RKO (cell line): ENCODE measurements around the gene KCNJ5.

Experiments used
- DNase-seq: peaks from one replicate; pipeline ENCODE4 v3.0.0-alpha.2; 2016; ENCODE audit warnings: low spot score

Gene KCNJ5

DNA sequence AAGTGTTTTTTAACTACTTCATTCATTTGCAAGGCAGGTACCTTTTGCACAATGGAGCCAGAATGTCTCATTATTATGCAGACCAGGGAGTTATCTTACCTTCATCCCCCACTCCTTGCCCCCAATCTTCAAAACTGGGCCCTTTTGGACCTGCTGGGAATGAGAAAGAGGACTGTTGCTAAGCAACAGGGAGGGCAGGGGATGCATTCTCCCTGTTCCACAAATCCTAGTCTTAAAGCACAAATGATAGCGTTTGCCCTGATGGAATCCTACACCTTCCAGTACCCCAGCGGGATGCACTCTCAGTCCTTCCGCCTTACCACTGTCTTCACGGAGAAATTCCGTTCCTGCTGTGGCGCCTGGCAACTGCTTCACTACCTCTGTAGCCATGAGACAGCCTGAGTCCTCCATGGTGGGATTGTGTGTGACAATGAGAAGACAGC lies 20.0 kb upstream of the KCNJ5 start:
- no peak for DNase-seq

DNA sequence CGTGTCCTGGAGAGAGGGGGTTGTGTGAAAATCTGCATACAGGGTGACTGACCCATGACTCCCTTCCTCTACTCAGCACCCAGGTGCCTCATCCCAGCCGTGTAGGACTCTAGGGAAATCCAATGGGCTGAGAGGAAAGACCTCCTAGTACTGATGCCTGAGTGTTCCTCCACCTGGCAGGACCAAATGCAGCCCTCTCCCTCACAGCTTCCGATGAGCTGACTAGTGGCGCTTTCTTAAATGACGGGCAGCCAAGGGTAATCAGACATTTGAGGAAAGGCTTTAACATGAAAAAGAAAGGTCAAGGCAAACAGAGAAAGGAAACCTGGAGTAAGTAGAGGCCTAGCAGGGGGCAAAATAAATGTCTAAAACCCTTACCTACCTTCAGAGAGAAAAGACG lies 19.1 kb upstream of the KCNJ5 start:
- DNase-seq = no peak

DNA sequence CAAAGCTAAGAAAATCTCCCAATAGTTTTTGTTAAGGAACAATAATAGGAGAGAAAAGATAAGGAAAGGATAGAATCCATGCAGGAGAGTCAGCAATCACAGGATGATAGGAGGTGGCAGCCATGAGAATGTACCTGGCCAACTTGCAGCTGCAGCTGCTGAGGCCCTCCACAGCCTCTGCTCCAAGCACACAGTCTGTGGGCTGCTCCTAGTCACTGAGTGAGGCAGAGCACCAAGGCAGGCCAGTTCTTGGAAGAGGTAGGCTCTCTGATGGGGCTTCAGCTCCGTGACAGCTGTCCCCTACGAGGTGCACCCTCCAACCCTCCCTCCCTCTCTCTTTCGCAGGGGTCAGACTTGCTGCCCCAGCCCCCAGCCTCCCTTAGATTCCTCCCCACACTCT lies 18.6 kb upstream of the KCNJ5 start:
- DNase-seq = no peak

DNA sequence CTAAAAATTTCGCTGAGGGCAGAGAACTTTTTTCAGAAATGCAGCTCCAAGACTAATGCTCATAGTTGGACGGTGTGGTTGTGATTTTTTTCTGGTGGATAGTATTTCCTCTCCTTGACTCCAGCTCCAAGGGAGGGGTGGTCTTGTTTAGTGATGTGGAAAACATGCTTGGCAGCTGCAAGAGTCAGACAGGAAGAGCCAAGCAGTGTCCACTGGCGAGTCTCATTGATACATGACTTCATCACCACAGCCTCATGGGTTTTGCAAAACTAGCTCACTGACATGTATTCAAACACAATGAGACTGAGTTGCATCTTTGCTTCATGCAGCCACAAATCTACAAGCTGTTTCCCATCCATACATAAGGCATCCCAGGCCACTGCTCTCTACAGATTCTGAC lies 16.7 kb upstream of the KCNJ5 start:
- DNase-seq = no peak

DNA sequence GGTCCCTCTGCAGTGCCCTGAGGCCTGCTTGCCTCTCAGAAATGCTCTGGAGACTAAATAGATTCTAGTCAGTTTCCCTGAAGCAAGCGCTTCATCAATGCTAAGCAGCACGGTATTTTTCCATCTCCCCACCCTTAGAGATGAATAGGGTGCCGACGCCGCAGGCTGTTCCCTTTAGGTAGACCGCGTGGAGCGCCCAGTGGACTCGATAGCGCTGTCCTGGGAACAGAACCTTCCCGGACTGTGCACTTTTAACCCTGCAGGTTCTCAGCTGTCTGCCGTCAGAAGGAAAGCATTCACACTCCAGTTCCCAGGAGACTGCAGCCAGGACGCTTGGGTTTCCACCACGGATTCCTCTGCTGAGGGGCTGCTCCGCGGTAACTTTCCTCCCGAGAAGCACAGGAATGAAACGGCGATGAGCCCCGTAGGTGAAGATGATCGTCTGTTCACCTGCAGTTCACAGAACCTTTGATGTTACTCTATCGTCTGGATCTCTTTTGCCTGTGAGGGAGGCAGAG lies 15.0 kb upstream of the KCNJ5 start:
- DNase-seq = no peak

DNA sequence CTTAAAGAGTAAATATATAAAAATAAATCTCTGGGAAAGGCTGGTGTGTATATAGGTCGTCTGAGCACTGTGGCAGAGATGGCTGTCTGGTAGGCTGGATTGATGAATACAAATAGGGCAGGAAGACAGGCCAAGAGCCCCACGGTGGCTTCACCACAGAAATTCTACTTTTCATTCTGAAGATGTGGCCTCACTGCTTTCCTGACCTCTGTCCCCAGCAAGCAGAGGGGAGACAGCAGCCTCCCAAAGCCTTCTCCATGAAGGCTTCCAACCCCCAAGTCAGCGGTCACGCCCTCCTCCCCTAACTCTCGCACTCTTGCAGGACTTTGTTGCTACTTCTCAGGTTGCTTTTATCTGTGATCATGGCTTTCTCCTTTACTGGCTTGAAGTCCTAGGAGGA lies 13.4 kb upstream of the KCNJ5 start:
- no peak for DNase-seq

DNA sequence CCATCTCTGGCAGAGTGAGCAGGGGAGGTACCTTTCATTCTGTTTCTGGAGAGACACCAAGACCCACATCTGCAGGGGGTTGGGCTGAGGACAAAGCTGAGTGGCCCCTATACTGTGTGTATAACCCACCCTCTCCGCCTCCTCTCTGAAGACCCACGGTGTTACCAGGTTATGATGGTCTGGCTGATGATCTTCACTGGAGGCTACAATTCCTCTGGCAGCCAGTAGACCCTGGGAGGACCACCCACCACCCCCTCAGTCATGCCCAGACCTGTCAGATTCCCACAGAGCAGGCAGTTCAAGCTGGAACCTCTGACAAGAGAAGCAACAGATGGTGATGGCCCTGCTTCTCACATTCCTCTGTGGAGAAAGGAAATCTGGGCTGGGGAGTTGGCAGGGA lies 12.7 kb upstream of the KCNJ5 start:
- no peak for DNase-seq

DNA sequence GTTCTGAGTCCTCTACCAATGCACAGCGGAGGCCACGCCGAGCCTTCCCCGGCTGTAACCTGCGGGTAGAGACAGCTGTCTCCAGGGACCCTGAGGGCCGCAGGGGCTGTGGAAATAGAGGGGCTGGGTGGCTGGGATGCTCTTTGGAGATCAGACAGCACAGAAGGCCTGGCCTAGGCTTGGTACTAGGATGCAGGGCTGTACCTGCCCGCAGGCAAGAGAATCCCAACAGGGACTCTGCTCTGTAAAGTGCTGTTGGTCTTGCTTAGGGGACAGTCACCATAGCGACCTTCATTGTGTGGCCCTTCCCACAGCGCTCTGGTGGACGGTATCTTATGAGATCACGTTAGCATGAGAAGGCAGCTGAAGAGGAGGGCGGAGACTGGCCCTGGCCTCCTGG lies 11.3 kb upstream of the KCNJ5 start:
- DNase-seq = no peak

DNA sequence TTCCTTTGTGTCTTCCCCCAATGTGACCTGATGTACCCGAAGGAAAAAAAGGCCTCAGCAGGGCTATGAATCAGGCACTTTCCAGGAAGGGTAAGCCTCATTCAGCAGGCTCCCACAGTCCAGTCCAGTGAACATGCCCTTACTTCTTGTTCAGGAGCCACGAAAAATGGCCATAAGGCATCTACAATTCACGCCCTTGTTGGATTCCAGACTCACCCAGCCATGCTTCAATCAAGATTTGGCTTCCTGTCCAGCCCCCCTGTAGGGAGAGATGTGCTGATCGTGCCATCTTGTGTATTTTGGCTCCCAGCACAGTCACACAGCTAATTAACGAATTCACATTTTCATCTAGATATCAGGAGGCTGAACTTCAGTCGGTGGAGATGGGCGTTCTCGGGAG lies 9.9 kb upstream of the KCNJ5 start:
- DNase-seq = no peak

DNA sequence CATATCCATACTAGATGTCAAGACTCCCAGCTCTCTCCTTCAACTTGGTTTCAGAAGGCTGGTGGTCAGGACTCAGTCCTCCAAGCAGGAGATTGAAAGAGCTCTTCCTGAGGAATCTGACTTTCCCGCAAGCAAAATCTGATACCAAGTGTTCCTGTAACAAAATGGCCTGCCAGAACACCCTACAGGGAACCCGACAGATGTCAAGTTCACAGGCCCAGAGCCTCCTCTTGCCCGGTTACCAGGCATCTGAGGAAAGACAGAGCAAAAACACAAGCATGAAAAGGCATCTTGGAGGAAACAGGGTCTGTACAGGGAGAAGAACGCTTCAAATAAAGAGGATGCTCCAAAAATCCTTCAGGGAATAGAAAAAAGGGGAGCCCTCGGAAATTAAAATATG lies 8.7 kb upstream of the KCNJ5 start:
- no peak for DNase-seq

DNA sequence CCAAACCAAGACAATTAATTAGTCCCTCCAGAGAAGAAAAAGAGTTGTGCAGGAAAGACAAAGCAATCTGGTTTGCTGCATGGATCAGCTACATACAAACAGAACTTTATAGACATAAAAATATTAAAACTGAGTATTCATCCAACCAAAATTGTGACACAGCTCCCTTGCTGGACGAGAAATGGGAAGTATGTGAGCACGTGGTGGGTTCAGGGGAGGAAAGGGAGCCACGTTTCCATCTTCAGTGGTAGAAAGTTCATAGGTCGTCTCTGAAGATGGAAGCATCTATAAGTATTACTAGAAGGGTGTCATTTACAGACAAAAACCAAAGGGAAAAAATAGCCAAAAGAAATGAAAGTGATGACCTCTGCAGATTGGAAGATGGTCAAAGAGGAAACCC lies 7.1 kb upstream of the KCNJ5 start:
- no peak for DNase-seq

DNA sequence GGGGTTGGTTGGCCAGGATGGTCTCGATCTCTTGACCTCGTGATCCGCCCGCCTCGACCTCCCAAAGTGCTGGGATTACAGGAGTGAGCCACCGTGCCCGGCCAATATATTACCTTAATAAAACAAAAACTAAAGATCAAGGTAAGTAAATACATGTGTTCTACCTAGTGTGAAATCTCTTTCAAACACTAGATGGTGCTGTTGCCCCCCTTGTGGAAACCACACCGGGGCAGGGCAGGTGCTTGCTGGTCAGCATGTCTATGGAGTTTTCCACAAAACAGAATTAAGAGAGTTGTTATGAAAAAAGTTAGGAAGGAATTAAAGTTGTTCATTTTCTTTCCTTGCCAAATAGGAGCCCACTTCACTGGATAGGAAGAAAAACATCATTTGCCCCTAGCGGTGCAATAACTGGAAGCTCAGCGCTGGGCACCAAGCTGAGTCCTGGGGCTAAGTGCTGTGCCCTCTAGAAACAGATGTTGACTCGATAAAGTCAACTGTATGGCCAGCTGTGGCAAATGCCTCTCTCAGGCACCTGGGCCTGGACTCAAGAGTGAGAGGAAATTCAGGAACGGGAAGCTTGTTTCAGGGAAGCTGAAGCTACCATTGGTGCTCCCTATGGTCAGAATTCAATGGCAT lies 6.3 kb upstream of the KCNJ5 start:
- peak; percentile 60 for DNase-seq

DNA sequence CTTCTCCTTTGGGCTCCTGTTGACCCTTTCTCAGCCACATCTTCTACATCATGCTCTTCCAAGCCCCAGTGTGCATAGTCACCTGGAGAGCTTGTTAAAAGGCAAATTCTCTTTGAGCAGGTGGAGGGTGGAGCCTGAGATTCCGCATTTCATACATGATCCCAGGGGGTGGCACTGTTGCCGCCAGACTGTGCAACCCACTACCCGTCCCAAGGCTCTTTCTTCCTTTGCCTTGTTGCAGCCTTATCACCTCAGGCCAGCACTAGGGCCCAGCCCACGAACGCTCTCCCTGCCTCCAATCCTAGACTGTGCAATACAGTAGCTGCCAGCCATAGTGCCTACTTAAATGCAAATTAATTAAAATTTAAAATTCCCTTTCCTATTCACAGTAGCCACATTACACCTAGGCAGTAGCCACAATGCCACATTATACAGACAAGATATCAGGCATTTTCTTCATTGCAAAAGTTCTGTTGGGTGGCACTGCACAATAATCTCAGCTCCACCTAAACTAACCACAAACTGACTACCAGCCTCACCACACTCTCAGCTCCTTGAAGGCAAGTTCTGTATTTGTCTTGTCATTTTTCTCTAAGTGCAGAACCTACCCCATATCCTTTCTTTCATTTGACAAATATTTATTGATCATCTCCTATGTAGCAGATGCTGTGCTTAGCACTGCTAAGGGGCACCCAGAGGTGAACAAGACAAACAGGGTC lies 4.6 kb upstream of the KCNJ5 start:
- no peak for DNase-seq

DNA sequence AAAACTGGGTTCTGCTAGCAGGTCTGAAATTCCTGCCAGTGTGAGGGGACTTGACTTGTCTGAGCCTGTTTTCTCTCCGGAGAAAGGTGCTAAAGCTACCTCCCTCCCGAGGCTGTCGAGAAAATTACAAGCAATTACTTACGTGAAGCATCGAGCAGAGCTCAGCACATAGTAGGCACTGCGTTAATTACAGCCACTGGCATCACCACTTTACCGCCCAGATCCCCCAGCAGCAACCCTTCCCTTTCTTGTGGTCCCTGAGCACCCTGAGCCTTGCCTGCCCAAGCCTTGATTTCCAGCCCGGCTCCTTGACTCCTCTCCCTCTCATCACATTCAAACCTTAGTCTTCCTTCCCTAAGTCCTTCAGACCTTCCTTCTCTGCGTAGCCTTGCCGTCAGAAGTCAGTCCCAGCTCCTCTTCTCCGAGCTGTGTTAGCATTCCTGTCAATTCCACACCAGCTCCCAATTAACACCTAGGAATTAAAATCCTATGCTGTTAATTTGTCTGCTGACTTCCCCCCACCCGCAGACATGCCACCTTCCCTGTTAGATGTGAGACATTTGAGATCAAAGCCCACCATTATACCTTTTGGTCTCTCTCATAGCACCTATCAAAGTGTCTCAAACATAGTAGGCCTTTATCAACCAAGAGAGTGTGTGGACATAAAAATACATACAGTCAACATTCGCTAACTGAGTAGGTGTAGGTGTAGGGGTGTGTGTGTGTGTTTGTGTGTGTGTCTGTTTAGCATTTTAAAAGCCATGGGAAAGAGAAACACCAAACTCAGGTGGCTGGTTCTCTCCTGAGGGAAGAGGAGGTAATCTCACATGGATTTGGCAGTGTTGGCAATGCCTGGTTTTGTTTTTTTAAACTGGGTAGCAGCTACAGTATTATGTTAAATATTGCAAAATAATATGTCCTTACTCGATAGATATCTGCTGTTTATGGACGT lies 2.8 kb upstream of the KCNJ5 start:
- DNase-seq = no peak

DNA sequence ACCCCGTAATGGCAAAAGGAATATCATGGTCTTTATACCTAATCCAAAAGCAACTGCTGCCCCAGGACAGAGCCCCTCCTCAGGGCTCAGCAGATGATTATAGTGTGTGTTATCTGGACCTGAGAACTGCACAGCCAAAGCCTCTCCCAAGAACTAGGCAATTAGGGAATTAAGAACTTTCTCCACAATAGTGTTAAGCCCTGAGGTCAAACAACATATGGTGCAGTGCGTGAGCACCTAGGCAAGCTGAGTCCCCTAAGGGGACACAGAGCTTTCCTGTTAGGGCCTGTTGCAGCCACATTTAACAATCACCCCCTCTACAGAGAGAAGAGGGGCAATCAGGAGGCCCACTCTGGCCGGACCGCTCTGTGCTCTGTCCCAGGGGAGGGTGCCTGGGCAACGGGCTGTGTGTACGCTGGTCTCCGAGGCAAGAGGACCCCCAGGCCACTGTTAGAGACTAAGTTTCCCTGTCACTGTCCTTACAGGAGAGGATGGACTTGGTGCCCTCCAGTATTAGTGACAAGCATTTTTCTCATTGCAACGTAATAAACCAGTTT lies 1.4 kb upstream of the KCNJ5 start:
- no peak for DNase-seq

DNA sequence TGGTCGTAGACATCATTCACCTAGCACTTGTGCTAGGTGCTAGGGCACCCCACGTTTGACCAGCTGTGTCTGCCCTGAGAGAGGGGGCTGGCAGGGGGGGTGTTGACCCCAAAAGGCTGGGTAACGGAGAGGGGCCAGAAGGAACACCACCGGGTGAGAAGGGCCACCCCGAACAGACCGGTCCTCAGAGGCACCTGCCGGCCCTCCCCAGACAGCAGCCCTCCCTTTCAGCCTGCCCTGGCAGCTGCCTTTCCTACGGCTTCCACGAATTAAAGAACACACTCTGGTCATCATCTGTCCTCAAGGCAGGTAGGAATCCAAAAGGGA lies 977 bp upstream of the KCNJ5 start:
- no peak for DNase-seq

DNA sequence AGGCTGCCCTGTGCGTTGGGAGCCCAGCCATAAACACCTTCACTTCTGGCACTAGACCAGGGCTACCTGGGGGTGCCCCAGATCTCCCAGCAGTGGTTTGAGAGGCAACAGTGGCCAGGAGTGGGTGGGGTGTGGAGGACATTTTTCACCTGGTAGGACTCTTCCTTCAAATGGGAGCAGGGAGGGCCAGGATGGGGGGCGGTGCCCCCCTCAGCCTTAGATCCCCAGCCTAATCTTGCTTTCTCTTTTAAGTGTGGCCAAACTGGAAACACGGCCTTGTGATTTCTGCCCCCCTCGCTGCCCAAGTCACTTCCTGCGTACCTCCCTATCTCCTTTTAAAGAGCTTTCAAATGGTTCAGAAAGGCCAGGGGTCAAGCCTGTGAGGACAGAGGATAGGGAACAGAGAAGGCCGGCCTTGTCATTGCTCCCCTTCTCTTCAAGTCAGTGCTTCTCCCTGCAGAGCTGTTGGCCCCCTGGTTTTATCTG lies 800 bp downstream of the KCNJ5 start:
- no peak for DNase-seq

DNA sequence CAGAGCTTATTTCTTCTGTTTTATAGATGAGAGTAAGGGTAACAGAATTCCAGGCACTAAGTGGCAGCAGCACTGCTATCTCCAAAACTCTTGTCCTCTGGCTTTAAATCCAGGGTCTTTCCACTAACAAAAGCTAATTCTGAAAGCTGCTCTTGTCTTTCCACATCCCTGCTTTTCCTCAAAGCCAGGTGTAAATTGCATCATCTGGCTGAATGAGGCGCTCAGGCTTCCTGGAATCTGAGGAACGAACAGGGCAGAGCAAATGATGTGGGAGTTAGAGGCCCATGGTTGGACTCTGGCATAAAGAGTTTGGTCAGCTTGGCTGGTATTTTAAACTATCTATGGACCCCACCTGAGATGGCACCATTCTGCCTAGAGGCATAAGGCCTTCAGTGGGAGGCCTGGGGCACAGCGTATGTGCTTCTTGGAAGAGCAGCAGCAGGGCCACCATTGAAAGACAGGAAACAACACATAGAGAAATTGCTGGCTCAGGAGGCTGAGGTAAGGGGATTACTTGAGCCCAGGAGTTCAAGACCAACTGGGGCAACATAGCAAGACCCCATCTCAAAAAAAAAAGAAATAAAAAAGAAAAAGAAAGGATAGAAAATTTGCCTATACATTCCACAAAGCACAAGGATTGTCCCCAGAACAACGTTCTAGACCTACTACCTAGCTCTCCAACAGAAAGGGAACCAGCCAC lies 1.9 kb downstream of the KCNJ5 start:
- DNase-seq = no peak

DNA sequence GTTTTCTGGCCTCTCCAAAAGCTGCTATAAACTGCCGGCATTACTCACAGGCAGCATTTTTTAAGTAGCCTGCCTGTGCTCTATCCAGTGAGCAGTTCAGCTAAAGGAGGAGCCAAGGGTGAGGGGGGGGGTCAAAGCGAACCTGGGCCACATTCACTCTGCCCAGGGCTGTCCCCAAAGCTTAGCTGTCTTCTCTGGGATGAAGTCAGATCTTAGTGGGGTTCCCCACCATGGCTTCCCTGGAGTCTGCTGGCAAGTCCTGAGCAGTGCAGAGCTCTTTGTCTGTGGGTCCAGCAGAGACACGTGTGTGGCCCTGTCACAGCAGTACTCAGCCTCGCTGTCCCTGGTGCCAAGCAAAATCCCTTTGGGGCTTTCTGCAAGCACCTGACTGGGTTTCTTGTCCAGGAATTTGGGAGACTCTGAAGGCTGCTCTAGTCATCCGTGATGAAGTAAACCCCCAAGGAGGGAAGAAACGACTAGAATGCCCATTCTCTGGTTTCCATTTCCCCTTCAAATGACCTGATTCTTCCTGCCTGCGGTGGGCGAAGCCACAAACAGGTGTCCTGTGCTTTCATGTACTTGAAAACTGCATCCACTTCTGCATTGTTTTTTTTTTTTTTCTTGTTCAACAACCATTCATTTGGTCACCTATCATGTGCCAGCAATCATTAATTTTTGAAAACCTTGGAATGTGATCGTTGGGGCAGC lies 2.6 kb downstream of the KCNJ5 start:
- DNase-seq = no peak

DNA sequence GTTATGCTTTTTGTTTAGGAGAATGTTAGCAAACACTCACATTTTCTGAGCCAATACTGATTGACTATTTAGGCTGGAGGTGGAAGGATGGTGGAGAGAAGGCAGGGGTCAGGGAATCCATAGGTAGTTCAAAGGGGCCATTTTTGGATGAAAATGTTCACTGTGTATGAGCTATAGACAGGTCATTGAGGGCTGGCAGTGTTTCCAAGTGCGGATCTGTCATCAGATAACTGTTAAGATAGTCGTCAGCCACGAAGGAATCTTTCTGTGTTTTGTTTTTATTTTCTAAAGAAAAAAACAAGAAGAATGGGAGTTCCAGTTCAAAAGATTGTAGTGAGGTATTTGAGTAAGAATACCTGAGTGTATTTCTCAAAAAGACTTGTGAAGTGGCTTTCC lies 3.1 kb downstream of the KCNJ5 start:
- no peak for DNase-seq

DNA sequence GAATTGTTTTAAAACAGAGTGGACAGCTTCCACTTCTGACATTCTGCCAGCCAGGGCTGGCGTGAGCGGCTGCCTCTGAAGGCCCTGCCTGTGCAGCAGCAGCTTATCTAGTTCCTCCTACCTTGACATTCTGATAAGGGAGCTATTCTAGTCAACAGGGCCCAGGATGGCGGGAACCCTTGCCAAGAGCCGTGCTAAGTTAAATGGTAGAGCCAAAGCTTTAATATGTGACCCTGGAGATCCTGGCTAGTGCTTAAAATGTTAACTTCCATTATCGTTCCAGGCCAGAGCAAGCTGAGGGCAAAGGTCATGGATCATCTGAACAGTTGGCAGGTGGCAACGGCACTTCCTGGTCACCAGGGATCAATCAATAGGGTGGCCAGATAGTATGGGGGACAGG lies 3.5 kb downstream of the KCNJ5 start:
- no peak for DNase-seq
